Islet of Langerhans (tissue), 1 donor: Measurements from ENCODE around the gene PTPN18.
"Not testable (repeated sequence)": the region's sequence is repeated elsewhere in the genome, so short reads cannot be mapped to it uniquely, and the experiment has no call there.

Source experiments
- FAIRE-seq: peaks from one replicate; lab custom pipeline; 2011; peaks lifted over from hg19 to GRCh38; lab: Jason Lieb, UNC

PTPN18 gene

GRCh38 chr2:130355578-130356431, at the start of gene PTPN18:
TSS of gene PTPN18 (plus strand) at chr2:130356056. CDS start at chr2:130356108, 52 bp downstream.
- FAIRE-seq = no peak

- FAIRE-seq = no peak
These were observed 48.0 kb upstream of the PTPN18 start for GRCh38 chr2:130307850-130308249.

GRCh38 chr2:130310881-130311280, 45.0 kb upstream of the PTPN18 start:
- no peak for FAIRE-seq

DNA sequence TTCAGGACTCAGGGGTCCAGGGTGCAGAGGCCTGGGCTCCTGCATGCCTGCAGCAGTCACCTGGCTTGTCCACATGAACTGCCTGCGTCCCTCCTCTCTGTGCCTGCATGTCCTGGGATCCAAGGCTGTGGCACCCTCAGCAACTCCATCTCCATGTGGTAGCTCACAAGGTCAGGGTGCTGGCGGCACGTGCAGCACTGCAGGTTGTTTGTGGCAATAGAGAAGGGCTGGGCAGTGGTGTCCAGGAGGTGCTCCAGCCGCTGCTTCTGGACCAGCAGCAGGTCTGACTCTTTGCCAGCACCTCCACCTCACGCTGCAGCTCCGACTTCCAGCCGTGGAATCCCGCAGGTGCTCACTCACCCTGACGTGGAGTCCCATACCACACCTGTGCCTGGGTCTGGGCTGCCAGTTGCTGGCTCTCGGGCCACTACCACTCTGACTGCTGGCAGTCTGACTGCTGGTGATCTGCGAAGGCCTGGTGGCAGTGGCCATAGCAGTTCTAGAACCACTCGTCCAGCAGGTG, 42.0 kb upstream of the PTPN18 start:
- no peak for FAIRE-seq

DNA sequence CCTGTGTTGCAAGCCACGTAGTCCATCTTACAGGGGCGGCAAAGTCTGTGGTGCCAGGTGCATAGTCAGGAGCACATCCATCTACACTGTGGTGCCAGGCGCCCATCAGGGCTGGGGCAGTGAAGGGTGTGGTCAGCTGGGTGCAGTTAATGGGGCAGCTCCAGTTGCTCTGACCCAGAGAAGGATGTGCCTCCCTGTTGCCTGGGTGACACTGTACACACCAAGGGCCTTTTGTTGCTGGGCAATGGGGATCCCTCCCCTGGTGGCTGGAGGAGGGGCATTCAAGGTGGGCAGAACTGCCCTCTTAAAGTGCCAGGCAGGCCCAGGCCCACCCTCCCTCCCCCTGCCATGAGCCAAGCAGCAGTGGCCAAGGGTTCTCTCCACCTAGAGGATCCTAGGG, 41.5 kb upstream of the PTPN18 start:
- no peak for FAIRE-seq

GRCh38 chr2:130316596-130316995, 39.3 kb upstream of the PTPN18 start:
- FAIRE-seq = no peak

DNA sequence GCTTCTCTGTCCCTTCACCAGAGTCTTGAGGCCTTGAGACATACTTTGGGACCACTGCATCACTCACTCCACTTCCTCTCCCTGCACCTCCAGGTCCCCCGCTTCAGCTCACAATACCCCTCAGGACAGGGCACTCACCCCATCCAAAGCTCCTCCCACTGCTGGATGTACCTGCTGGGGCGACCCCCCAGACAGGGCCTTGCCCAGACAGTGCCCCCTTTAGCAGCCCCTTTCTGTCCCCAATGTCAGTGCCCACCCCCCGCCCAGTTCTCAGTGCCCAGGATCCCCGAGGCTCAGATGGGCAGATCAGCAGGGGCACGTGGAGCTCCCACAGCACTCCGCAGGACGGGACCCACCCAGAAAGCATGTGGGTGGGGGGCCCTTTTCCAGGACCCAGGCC, 37.0 kb upstream of the PTPN18 start:
- no peak for FAIRE-seq

- no peak for FAIRE-seq
These were observed 36.3 kb upstream of the PTPN18 start for GRCh38 chr2:130319536-130319935.

- no peak for FAIRE-seq
These were observed 27.9 kb upstream of the PTPN18 start for GRCh38 chr2:130327703-130328527.

GRCh38 chr2:130328710-130329109, 27.1 kb upstream of the PTPN18 start:
- no peak for FAIRE-seq

DNA sequence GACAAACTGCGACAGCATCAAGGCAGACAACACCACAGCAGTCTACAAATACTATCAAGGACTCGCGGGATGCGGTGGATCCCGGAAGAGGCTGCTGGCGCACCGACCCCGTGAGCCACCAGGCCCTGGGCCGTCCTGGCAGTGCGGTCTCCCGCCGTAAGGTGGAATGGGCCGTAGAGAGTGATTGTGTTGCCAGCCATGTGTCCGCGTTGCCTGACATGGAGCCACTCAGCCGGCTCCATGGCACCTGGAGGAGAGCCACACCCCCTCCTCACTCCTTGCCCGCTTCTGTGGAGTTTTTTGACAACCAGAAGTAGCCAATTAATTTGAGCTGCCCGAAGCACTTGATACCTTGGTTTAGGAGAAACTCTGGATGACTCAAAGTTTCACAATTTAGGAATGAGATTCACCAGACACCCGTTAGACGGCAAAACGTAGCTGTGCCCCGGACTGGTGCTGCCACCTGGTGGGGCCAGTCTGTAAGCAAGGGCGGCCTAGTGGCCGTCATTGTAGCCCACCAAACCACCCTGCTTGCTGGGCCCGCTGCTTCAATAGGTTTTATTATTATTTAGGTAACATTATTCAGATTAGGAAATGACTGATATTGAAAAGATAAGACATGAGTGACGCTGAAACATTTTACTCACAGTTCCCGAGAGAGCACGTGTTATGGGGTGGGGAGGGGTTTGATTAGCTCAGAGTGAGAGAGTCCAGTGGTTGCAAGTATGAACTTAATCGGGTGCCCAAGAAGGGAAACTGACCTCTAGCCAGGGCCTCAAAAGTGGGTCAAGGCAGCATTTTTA, 23.4 kb upstream of the PTPN18 start:
- no peak for FAIRE-seq

DNA sequence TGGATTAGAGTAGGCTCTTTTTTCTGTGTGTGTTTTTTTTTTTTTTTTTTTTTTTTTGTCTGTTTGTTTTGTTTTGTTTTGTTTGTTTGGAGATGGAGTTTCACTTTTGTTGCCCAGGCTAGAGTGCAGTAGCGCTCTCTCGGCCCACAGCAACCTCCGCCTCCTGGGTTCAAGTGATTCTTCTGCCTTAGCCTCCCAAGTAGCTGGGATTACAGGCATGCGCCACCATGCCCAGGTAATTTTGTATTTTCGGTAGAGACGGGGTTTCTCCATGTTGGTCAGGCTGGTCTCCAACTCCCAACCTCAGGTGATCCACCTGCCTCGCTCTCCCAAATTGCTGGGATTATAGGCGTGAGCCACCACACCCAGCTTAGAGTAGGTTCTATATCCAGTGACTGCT, 22.6 kb upstream of the PTPN18 start:
- not testable (repeated sequence) for FAIRE-seq

GRCh38 chr2:130334026-130334425, 21.8 kb upstream of the PTPN18 start:
- no peak for FAIRE-seq

GRCh38 chr2:130335226-130335625, 20.6 kb upstream of the PTPN18 start:
- no peak for FAIRE-seq

DNA sequence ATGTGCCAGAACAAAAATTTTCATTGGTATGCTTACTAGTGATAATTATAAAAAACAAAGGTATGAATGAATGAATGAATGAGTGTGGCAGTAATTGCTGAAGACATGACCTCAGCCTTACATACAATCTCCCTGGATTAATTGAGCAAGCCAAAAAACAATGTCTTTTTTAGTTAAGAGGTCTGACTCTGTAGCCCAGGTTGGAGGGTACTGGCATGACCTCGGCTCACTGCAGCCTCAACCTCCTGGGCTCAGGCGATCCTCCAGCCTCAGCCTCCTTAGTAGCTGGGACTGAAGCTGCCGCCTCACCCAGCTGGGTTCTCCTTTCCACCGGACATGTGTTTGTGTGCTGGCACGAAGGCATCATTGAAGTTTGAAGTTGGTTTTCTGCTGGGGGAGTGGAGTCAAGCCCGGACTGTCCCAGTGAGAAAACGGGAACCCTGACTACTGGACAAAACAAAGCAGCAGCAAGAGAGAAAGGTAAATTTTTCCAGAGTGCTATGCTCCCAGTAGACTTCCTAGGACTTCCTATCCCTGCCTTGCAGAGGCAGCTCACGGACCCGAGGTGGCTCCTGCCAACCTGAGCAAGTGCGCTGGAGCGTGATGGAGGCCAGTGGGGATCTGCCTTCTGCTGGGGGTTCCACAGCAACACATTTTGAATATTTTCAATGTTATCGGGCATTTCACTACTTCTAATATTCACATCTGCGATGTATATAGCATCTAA, 19.5 kb upstream of the PTPN18 start:
- FAIRE-seq = no peak

- FAIRE-seq = peak; percentile 9
These were observed 18.8 kb upstream of the PTPN18 start for GRCh38 chr2:130336877-130337734.

DNA sequence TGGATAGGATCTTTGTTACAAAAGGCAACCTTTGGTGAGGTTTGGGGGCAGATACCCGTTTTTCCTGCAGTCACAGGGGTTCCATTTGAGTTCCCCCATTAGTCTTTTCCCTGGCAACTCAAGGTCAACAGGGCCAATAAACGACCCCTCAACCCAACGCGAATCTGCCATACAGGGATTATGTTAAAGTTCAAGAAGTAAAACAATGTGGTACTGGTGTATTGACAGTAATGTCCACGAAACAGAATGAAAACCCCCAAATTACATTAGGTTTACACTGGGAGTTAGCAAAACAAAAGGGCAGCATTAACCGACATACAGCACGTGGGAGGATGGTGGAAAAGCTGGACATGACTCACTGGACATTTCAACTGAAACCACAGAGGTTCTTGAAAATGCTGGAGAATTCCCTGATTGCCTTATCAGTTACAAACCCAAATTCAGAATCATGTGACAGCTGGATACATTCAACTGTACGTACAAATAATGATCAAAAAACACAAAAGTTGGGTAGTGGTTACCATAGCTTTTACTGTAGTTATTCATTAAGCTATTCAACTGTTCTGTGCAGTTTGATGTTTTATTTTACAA, 18.0 kb upstream of the PTPN18 start:
- FAIRE-seq = no peak

DNA sequence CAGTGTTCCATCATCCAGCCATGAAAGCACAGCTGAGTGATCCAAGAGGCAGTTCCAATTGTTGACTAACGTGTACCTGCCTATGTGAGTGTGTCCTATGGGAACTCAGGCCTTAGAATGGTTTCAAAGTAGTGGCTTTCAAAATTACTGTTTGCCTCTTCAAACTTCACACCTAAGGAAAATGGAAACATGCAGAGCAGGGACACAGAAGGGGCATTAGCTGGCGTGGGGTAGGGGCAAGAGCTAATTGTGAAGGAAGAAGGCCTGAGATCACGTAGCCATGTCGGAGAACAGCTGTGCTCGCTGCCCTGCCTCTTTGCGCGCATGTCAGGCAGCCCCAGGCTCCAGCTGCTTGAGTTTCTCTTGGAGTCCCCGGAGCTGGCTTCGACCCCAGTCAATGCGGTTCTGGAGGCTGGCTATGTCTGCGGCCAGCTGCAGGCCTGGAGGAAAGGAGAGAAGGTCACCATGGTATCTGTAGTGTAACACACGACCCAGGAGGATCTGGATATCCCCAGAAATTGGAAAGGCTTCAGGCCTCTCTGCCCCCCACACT, 17.0 kb upstream of the PTPN18 start:
- no peak for FAIRE-seq

DNA sequence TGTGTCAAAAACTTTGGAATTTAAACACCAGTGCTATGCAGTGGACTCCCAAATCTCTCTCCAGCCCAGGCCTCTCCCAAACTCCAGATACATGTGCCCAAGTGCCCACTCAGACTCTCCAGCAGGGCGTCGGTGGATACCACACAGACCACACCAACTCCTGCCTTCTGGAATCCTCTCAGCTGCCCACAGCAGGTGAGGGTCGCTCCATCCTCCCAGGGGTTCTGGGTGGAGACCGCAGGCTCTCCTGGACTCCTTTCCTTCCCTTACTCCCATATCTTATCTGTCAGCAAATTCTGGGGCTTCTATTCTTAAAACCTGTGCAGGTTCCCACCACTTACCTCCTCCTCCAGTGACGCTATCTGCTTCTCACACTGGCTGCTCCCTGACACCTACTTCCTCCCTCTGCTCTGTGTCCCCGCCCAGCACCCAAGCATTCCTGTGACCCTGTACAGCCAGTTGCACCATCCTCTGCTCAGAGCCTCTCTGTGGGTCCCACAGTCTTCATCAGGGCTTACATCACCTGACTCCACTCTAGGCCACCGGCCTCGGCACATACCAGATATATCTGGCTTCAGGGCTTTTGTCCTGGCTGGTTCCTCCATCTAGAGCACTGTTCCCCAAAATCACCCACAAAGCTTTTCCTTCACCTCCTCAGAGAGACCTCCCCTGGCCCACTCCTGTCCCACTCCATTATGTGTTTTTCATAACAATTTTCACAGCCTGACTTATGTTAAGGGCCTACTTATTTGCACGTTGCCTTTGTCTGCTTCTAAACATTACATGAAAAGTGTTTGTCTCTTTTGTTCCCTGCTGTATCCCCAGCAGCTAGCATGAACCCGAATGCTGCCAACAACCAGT, 15.7 kb upstream of the PTPN18 start:
- no peak for FAIRE-seq
